Osteocyte (in vitro differentiated cells): ENCODE data around the gene JAM3. TPM values are rescaled to one million over a fixed set of nuclear protein-coding genes. Genes with fewer than 3 reads are reported as not detected.

ENCODE experiments used
- DNase-seq: peaks from one replicate; pipeline ENCODE4 v3.0.0; 2021; ENCODE audit warnings: mixed read lengths; ENCODE audit not compliant: unreplicated experiment; ENCODE audit errors: extremely low spot score
- H3K27ac Mint-ChIP-seq: one replicate; pipeline ENCODE4 v1.8.0; 2021; ENCODE audit warnings: mild to moderate bottlenecking, mixed read lengths; ENCODE audit not compliant: unreplicated experiment
- H3K27me3 Mint-ChIP-seq: one replicate; pipeline ENCODE4 v1.8.0; 2021; ENCODE audit warnings: mixed read lengths; ENCODE audit not compliant: unreplicated experiment
- H3K36me3 Mint-ChIP-seq: one replicate; pipeline ENCODE4 v1.8.0; 2021; ENCODE audit warnings: mixed read lengths; ENCODE audit not compliant: unreplicated experiment
- H3K4me1 Mint-ChIP-seq: one replicate; pipeline ENCODE4 v1.8.0; 2021; ENCODE audit warnings: mixed read lengths; ENCODE audit not compliant: unreplicated experiment
- H3K4me3 Mint-ChIP-seq: one replicate; pipeline ENCODE4 v1.8.0; 2021; ENCODE audit warnings: mild to moderate bottlenecking, moderate library complexity, mixed read lengths; ENCODE audit not compliant: unreplicated experiment
- H3K9me3 Mint-ChIP-seq: one replicate; pipeline ENCODE4 v1.8.0; 2021; ENCODE audit warnings: mixed read lengths; ENCODE audit not compliant: unreplicated experiment
- long read RNA-seq: library from polyadenylated mRNA; unstranded; transcript quantifications from one replicate; pipeline ENCODE4 v2.0.0, GENCODE V29; 2021
- total RNA-seq: library from RNA; stranded (reverse); gene quantifications from 2 replicates; pipeline ENCODE4 v1.2.1, GENCODE V29; 2021
- TF ChIP-seq, protein P1 (sequence below): fragments of 200-600 bp; sonication (generic); IDR thresholded peaks from 2 replicates; pipeline ENCODE4 v1.5.0; 2021; ENCODE audit warnings: antibody characterized with exemption, mild to moderate bottlenecking, moderate library complexity

Gene JAM3
- total RNA-seq = 170 and 177 TPM in 2 replicates
- long read RNA-seq, transcript JAM3-207 (3 exons, 997 nt) = minor isoform, 19 of 1,728 reads
- long read RNA-seq, transcript JAM3-201 (9 exons, 3,912 nt) = major isoform, 1,569 of 1,728 reads
- long read RNA-seq, partial matches to known transcripts = 90 of 1,728 reads
- long read RNA-seq, other reads (novel, unspliced or antisense) = 44 of 1,728 reads

DNA sequence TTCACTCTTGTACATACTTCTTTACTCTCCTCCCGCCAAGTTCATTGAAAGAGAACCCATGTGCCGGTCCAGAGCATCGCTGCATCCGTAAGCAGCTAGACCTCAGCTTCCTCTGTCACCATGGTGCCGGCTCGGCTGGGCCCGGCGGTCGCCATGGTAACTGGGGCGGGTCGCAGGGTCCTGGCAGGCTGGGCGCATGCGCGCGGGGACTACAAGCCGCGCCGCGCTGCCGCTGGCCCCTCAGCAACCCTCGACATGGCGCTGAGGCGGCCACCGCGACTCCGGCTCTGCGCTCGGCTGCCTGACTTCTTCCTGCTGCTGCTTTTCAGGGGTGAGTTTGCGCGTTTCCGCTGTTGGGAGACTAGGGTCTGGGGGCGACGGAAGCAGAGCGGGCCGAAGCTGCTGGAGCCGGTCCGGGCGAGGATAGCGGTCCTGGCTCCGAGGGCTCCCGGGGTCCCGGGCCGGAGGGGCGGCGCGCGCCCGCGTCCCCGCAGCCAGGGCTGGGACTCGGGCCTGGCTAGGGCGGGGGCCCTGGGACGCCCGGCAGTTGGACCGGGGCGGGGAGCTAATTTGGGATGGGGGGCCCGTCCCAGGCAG lies at the start of gene JAM3:
JAM3 (plus strand) TSS at position 244 of the 597 bp plus-strand sequence; CDS start at position 256, 12 bp downstream.
- Mint-ChIP-seq H3K9me3 (no peaks in the 10 kb centered on the region), H3K36me3 (no peaks in the 10 kb centered on the region), H3K4me3 (peak within 1 kb of the TSS; percentile 99), H3K27ac (peak within 1 kb of the TSS; percentile 98), H3K4me1 (peaks cover 46% of the 10 kb centered on the region), H3K27me3 (peaks cover 30% of the 10 kb centered on the region)
- TF ChIP-seq, protein P1, sequence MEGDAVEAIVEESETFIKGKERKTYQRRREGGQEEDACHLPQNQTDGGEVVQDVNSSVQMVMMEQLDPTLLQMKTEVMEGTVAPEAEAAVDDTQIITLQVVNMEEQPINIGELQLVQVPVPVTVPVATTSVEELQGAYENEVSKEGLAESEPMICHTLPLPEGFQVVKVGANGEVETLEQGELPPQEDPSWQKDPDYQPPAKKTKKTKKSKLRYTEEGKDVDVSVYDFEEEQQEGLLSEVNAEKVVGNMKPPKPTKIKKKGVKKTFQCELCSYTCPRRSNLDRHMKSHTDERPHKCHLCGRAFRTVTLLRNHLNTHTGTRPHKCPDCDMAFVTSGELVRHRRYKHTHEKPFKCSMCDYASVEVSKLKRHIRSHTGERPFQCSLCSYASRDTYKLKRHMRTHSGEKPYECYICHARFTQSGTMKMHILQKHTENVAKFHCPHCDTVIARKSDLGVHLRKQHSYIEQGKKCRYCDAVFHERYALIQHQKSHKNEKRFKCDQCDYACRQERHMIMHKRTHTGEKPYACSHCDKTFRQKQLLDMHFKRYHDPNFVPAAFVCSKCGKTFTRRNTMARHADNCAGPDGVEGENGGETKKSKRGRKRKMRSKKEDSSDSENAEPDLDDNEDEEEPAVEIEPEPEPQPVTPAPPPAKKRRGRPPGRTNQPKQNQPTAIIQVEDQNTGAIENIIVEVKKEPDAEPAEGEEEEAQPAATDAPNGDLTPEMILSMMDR = no peak
- peak; percentile 100 for DNase-seq

DNA sequence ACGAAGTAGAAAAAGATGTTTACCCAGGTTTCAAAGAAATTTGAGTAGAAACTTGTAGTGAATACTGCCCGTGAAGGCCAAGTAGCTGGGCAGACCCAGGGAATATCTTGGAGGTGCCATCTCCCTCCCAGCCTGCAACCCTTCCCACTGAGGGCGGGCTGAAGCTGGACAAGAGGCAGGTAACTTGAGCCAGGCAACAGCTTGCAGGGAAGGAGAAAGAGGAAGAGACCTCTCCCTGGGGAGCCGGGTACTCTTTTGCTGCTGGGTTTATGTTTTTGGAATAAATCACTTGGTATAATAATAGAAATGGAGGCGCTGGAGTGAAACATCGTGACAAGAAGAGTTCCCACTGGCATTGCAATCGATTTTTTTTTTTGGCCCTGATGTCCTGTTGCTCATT lies 49.4 kb upstream of the JAM3 start:
- Mint-ChIP-seq H3K4me3 (no peak overlapping the region), H3K27me3 (peaks cover 34% of the 10 kb centered on the region)

DNA sequence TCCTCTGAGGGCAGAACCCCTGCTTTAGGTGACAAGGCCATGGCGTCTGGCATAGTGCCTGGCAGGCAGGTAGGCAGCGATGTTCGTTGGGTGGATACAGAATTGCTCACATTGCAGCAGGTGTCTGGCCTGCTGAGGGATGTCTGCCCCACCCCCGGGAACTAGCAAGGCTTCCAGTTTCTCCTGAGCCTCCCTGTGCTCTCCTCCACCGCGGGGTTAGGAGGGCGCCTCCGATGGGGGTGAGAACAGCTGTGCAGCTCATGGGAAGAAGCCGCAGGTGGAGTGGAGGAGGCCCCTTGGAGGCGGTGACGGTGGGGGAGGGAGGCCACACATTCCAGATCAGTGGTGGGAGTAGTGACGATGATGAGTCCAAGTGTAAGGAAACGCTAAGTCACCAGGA lies 48.3 kb upstream of the JAM3 start:
- Mint-ChIP-seq H3K36me3 (no peaks in the 10 kb centered on the region), H3K9me3 (no peaks in the 10 kb centered on the region), H3K4me1 (peaks cover 4% of the 10 kb centered on the region), H3K27me3 (peaks cover 34% of the 10 kb centered on the region), H3K4me3 (no peak overlapping the region), H3K27ac (no peak overlapping the region)
- TF ChIP-seq, protein P1 = no peak
- DNase-seq = no peak

More for the DNA sequence above, 49.4 kb upstream of the JAM3 start:
- H3K36me3 Mint-ChIP-seq = no peaks in the 10 kb centered on the region
- no peaks in the 10 kb centered on the region for H3K9me3 Mint-ChIP-seq
- peaks cover 3% of the 10 kb centered on the region for H3K4me1 Mint-ChIP-seq
- no peak overlapping the region for H3K27ac Mint-ChIP-seq
- TF ChIP-seq, protein P1 = no peak
- DNase-seq = no peak

DNA sequence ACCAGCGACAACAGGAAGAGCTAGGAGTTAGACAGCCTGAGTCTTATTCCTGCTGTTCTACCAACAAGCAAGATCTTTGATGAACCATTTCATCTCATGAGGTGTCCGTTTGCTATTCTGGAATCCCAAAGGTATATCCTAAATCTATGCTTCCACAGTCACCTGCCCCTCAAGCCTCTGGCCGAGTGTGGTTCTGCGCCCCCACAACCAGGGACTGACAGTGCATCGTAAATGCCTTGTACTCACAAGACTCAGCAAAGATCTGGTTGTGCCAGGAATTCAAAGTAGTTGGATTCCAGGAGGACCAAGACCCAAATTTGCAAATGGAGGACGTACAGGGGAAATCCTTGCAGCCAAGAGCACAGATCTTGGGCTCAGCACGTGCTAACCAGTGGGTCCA lies 47.5 kb upstream of the JAM3 start:
- Mint-ChIP-seq H3K27ac (no peak overlapping the region), H3K4me3 (no peak overlapping the region), H3K4me1 (peaks cover 4% of the 10 kb centered on the region), H3K27me3 (peaks cover 34% of the 10 kb centered on the region), H3K36me3 (no peaks in the 10 kb centered on the region), H3K9me3 (no peaks in the 10 kb centered on the region)
- TF ChIP-seq, protein P1 = no peak
- no peak for DNase-seq

DNA sequence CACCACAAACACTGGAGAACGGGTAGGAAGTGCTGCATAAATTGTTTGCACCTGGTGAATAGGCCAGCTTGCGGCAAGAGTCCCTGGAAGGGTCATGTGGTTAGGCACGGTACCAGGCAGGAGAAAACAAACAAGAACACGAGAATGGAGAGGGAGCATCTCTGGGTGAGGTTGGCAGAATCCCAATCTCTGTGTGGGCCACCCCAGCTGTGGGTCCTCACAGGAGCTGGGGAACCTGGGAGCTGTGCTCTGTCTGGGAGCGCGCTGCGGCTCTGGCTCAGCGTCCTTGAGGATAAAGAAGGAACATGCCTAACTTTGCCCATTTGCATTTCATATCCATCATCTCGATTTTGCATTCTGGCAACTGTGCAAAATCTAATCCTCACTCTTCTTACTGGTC lies 46.1 kb upstream of the JAM3 start:
- Mint-ChIP-seq H3K27ac (no peak overlapping the region), H3K9me3 (no peaks in the 10 kb centered on the region), H3K4me1 (peaks cover 4% of the 10 kb centered on the region), H3K4me3 (no peak overlapping the region), H3K27me3 (peaks cover 38% of the 10 kb centered on the region), H3K36me3 (no peaks in the 10 kb centered on the region)
- TF ChIP-seq, protein P1 = no peak
- DNase-seq = no peak
